Upper lobe of right lung (tissue), 1 donor: ENCODE data around the gene NEU3. TPM values are rescaled to one million over a fixed set of nuclear protein-coding genes. Genes with fewer than 3 reads are reported as not detected.

Experiments
- ATAC-seq: fragments of 200-7000 bp; cut with Tn5 transposase; one replicate; pipeline ENCODE4 v1.9.1; 2020; ENCODE audit warnings: mild to moderate bottlenecking, moderate library complexity
- DNase-seq: peaks from one replicate; pipeline ENCODE4 v3.0.0-alpha.2; 2020
- H3K27ac ChIP-seq: fragments of 200-600 bp; one replicate; pipeline ENCODE4 v1.8.0; 2022
- H3K27me3 ChIP-seq: fragments of 200-600 bp; one replicate; pipeline ENCODE4 v1.8.0; 2022; ENCODE audit warnings: mild to moderate bottlenecking
- H3K36me3 ChIP-seq: fragments of 200-600 bp; one replicate; pipeline ENCODE4 v1.8.0; 2022
- H3K4me1 ChIP-seq: fragments of 200-600 bp; one replicate; pipeline ENCODE4 v1.8.0; 2022
- H3K4me3 ChIP-seq: fragments of 200-600 bp; one replicate; pipeline ENCODE4 v1.8.0; 2022; ENCODE audit warnings: mild to moderate bottlenecking
- H3K9me3 ChIP-seq: fragments of 200-600 bp; one replicate; pipeline ENCODE4 v1.8.0; 2022
- CTCF ChIP-seq: fragments of 200-600 bp; IDR thresholded peaks from one replicate; pipeline ENCODE4 v1.8.0; 2022; ENCODE audit warnings: antibody characterized with exemption
- intact Hi-C: fragments of 100-400 bp; cut with DNase I; formaldehyde crosslinking; loops from one replicate; pipeline ENCODE4 v1.11.0; 2022
- long read RNA-seq: library from polyadenylated mRNA; unstranded; transcript quantifications from one replicate; pipeline ENCODE4 v2.0.0, GENCODE V29; 2021
- total RNA-seq: library from RNA; stranded (reverse); fragmentation: NEBNext Ultra II Directional; extraction: Animal tissue kit (Norgen Biotek cat#: 25700); gene quantifications from one replicate; pipeline ENCODE4 v1.2.1, GENCODE V29; 2021
- donor health status: DM: no; HTN: yes; CAD: no; lungs with severe emphysema.

NEU3 gene
- 9.6 TPM for total RNA-seq
- long read RNA-seq, full-length matches to known transcripts: 3 of 19 reads
- long read RNA-seq, partial matches to known transcripts: 4 of 19 reads
- long read RNA-seq, other reads (novel, unspliced or antisense): 12 of 19 reads

GRCh38 chr11:74988541-74989259 is at the start of gene NEU3:
Gene NEU3 (plus strand): TSS chr11:74988933. CDS start chr11:74989061, 128 bp downstream.
- peak within 1 kb of the TSS; percentile 78 for H3K27ac ChIP-seq
- no peaks in the 10 kb centered on the region for H3K36me3 ChIP-seq
- ATAC-seq: peak; percentile 98
- no peaks in the 10 kb centered on the region for H3K27me3 ChIP-seq
- intact Hi-C loops: no loop called here
- peaks cover 6% of the 10 kb centered on the region for H3K4me1 ChIP-seq
- TF ChIP-seq CTCF: no peak
- no peaks in the 10 kb centered on the region for H3K9me3 ChIP-seq
- peak within 1 kb of the TSS; percentile 92 for H3K4me3 ChIP-seq
- DNase-seq: peak; percentile 90

GRCh38 chr11:74941492-74941891 is 47.2 kb upstream of the NEU3 start:
- Histone ChIP-seq H3K27me3 (no peaks in the 10 kb centered on the region), H3K27ac (no peak overlapping the region), H3K9me3 (no peaks in the 10 kb centered on the region), H3K4me3 (no peak overlapping the region), H3K4me1 (no peaks in the 10 kb centered on the region), H3K36me3 (peaks cover 12% of the 10 kb centered on the region)
- DNase-seq (no peak), ATAC-seq (no peak)
- intact Hi-C loops: no loop called here
- TF ChIP-seq CTCF: no peak

- H3K27ac ChIP-seq: no peak overlapping the region
- H3K9me3 ChIP-seq: no peaks in the 10 kb centered on the region
- H3K36me3 ChIP-seq: peaks cover 7% of the 10 kb centered on the region
- DNase-seq: no peak
- no peak for TF ChIP-seq CTCF
- intact Hi-C loops: no loop called here
- no peak for ATAC-seq
- no peaks in the 10 kb centered on the region for H3K4me1 ChIP-seq
- no peaks in the 10 kb centered on the region for H3K27me3 ChIP-seq
- H3K4me3 ChIP-seq: no peak overlapping the region
Observed at GRCh38 chr11:74942073-74942759, 46.5 kb upstream of the NEU3 start.

GRCh38 chr11:74948546-74948897 is 40.2 kb upstream of the NEU3 start:
- peak; percentile 1 for ATAC-seq
- Histone ChIP-seq H3K4me3 (peak overlapping the region; percentile 86), H3K9me3 (no peaks in the 10 kb centered on the region), H3K27ac (peak overlapping the region; percentile 81), H3K27me3 (no peaks in the 10 kb centered on the region), H3K36me3 (no peaks in the 10 kb centered on the region), H3K4me1 (peaks cover 25% of the 10 kb centered on the region)
- DNase-seq: no peak
- intact Hi-C loops: no loop called here
- TF ChIP-seq CTCF: no peak

GRCh38 chr11:74948898-74949752 is 39.6 kb upstream of the NEU3 start, which contains the start of the genes SPCS2 and XRRA1:
Gene SPCS2 (plus strand): TSS chr11:74949266. CDS start chr11:74949286, 20 bp downstream.
Gene XRRA1 (minus strand): TSS chr11:74949091. CDS start chr11:74940878, 8,213 bp downstream.
- intact Hi-C loops: no loop called here
- H3K27me3 ChIP-seq: no peaks in the 10 kb centered on the region
- peak; percentile 100 for ATAC-seq
- peaks cover 25% of the 10 kb centered on the region for H3K4me1 ChIP-seq
- TF ChIP-seq CTCF: no peak
- H3K9me3 ChIP-seq: no peaks in the 10 kb centered on the region
- H3K27ac ChIP-seq: peak within 1 kb of the TSS; percentile 81
- peak; percentile 100 for DNase-seq
- H3K36me3 ChIP-seq: no peaks in the 10 kb centered on the region
- H3K4me3 ChIP-seq: peak within 1 kb of the TSS; percentile 86
